ENCODE results near the gene TENM4.

- no peak for TF ChIP-seq POLR2A (IDR thresholded peaks at IDR 0.05)
- TF ChIP-seq, protein P1, sequence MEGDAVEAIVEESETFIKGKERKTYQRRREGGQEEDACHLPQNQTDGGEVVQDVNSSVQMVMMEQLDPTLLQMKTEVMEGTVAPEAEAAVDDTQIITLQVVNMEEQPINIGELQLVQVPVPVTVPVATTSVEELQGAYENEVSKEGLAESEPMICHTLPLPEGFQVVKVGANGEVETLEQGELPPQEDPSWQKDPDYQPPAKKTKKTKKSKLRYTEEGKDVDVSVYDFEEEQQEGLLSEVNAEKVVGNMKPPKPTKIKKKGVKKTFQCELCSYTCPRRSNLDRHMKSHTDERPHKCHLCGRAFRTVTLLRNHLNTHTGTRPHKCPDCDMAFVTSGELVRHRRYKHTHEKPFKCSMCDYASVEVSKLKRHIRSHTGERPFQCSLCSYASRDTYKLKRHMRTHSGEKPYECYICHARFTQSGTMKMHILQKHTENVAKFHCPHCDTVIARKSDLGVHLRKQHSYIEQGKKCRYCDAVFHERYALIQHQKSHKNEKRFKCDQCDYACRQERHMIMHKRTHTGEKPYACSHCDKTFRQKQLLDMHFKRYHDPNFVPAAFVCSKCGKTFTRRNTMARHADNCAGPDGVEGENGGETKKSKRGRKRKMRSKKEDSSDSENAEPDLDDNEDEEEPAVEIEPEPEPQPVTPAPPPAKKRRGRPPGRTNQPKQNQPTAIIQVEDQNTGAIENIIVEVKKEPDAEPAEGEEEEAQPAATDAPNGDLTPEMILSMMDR (IDR thresholded peaks at IDR 0.05), result no peak
Measured at GRCh38 chr11:78807351-78807750, 633.5 kb downstream of the TENM4 start.

Data from Peyer's patch (tissue), 4 donors.